ENCODE measurements around the gene NUCKS1. TPM values are rescaled to one million over a fixed set of nuclear protein-coding genes. Genes with fewer than 3 reads are reported as not detected.
A peak's percentile ranks its signal among the peaks of the same experiment; 100 is the strongest.

NUCKS1 gene
- total and polyA plus RNA-seq, 2 donors (not counting 1 experiment from before 2014, with no cell fraction given) = 98.1 to 137 TPM

GRCh38 chr1:205664399-205665017 is 85.5 kb downstream of the NUCKS1 start:
- no peaks in the 10 kb centered on the region for H4K20me1 ChIP-seq (ENCODE audit: control insufficient read depth, extremely low read depth, insufficient read depth, low read length)
- H2AFZ ChIP-seq (ENCODE audit: low read length) = no peak overlapping the region
- H3K4me2 ChIP-seq (ENCODE audit: extremely low read depth, insufficient read depth, low read length) = no peak overlapping the region
- TF ChIP-seq EZH2 (IDR thresholded peaks at IDR 0.05; ENCODE audit: low read length, missing control alignments) (no peak), CTCF (conservative IDR thresholded peaks at IDR 0.05 in 1 of 2, IDR thresholded peaks at IDR 0.05 in 1 of 2; ENCODE audit: low read depth in 1 of 2, low read length in 2 of 2) (no peak)
- no peak overlapping the region for H3K9ac ChIP-seq (ENCODE audit: insufficient read depth, low read length)
- H3K9me3 ChIP-seq (ENCODE audit: control insufficient read depth, insufficient read depth, low read depth, low read length) = no peaks in the 10 kb centered on the region
- no peak overlapping the region for H3K4me3 ChIP-seq (replicated peaks in 1 of 4; ENCODE audit: control extremely low read depth in 1 of 4, insufficient read depth in 1 of 4, low read depth in 3 of 4, low read length in 4 of 4)
- no peaks in the 10 kb centered on the region for H3K27me3 ChIP-seq (ENCODE audit: control insufficient read depth, insufficient read depth, low read length)
- H3K4me1 ChIP-seq (ENCODE audit: control insufficient read depth, extremely low read depth, insufficient read depth, low read length) = no peaks in the 10 kb centered on the region
- no peaks in the 10 kb centered on the region for H3K79me2 ChIP-seq (ENCODE audit: control insufficient read depth, insufficient read depth, low read length)
- H3K36me3 ChIP-seq (ENCODE audit: control insufficient read depth, insufficient read depth, low read length) = no peaks in the 10 kb centered on the region
- peak in 1 of 2 donors; percentile 23 for DNase-seq (ENCODE audit: low read depth in 2 of 2)
- H3K27ac ChIP-seq (ENCODE audit: insufficient read depth, low read length) = no peak overlapping the region

- no peaks in the 10 kb centered on the region for H3K9me3 ChIP-seq (ENCODE audit: control insufficient read depth, insufficient read depth, low read depth, low read length)
- H3K9ac ChIP-seq (ENCODE audit: insufficient read depth, low read length) = no peak overlapping the region
- H3K4me2 ChIP-seq (ENCODE audit: extremely low read depth, insufficient read depth, low read length) = no peak overlapping the region
- no peaks in the 10 kb centered on the region for H4K20me1 ChIP-seq (ENCODE audit: control insufficient read depth, extremely low read depth, insufficient read depth, low read length)
- no peaks in the 10 kb centered on the region for H3K4me1 ChIP-seq (ENCODE audit: control insufficient read depth, extremely low read depth, insufficient read depth, low read length)
- no peaks in the 10 kb centered on the region for H3K36me3 ChIP-seq (ENCODE audit: control insufficient read depth, insufficient read depth, low read length)
- H3K27ac ChIP-seq (ENCODE audit: insufficient read depth, low read length) = no peak overlapping the region
- no peak overlapping the region for H3K4me3 ChIP-seq (replicated peaks in 1 of 4; ENCODE audit: control extremely low read depth in 1 of 4, insufficient read depth in 1 of 4, low read depth in 3 of 4, low read length in 4 of 4)
- H3K79me2 ChIP-seq (ENCODE audit: control insufficient read depth, insufficient read depth, low read length) = no peaks in the 10 kb centered on the region
- H2AFZ ChIP-seq (ENCODE audit: low read length) = no peak overlapping the region
- no peak for DNase-seq (ENCODE audit: low read depth in 2 of 2)
- no peak for TF ChIP-seq CTCF (conservative IDR thresholded peaks at IDR 0.05 in 1 of 2, IDR thresholded peaks at IDR 0.05 in 1 of 2; ENCODE audit: low read depth in 1 of 2, low read length in 2 of 2)
- TF ChIP-seq EZH2 (IDR thresholded peaks at IDR 0.05; ENCODE audit: low read length, missing control alignments) = no peak
- H3K27me3 ChIP-seq (ENCODE audit: control insufficient read depth, insufficient read depth, low read length) = no peaks in the 10 kb centered on the region
Measured at GRCh38 chr1:205663286-205663936, 86.6 kb downstream of the NUCKS1 start.

Other genes with a start within 250 kb of the NUCKS1 start
- 0.33 and 1.5 TPM in 2 replicates for gene CDK18, start 245.5 kb downstream of the NUCKS1 start, total RNA-seq
- gene CDK18, start 245.5 kb downstream of the NUCKS1 start, polyA plus RNA-seq = 0.12 and 2.1 TPM in 2 replicates
- gene ELK4, start 118.2 kb downstream of the NUCKS1 start, total RNA-seq = 11.0 and 11.7 TPM in 2 replicates
- gene ELK4, start 118.2 kb downstream of the NUCKS1 start, polyA plus RNA-seq = 8.0 and 11.8 TPM in 2 replicates
- 1.5 and 2.3 TPM in 2 replicates for gene SLC45A3, start 69.7 kb downstream of the NUCKS1 start, total RNA-seq
- gene SLC45A3, start 69.7 kb downstream of the NUCKS1 start, polyA plus RNA-seq = 0.90 and 1.1 TPM in 2 replicates
- 26.2 and 35.2 TPM in 2 replicates for gene RAB29, start 25.3 kb upstream of the NUCKS1 start, total RNA-seq
- gene RAB29, start 25.3 kb upstream of the NUCKS1 start, polyA plus RNA-seq = 31.5 and 34.5 TPM in 2 replicates
- 14.6 and 24.6 TPM in 2 replicates for gene SLC41A1, start 63.0 kb upstream of the NUCKS1 start, total RNA-seq
- 28.5 and 28.9 TPM in 2 replicates for gene SLC41A1, start 63.0 kb upstream of the NUCKS1 start, polyA plus RNA-seq
- not detected in 2 replicates for gene PM20D1, start 100.0 kb upstream of the NUCKS1 start, total RNA-seq
- 0.02 TPM in 1 of 2 replicates, not detected in the other for gene PM20D1, start 100.0 kb upstream of the NUCKS1 start, polyA plus RNA-seq
- gene SLC26A9, start 193.3 kb upstream of the NUCKS1 start, total RNA-seq = not detected in 2 replicates
- not detected in 2 replicates for gene SLC26A9, start 193.3 kb upstream of the NUCKS1 start, polyA plus RNA-seq

Measured in fibroblast of lung (primary cell).